SIG-M5 treated with dmso at 0.1 percent for 504 hours (cell line): ENCODE measurements around the gene TTLL10.

ENCODE experiments used
- DNase-seq: peaks from one replicate; lab custom pipeline; 2025; ENCODE audit not compliant: unreplicated experiment; lab: John Stamatoyannopoulos, UW

TTLL10 gene

DNA sequence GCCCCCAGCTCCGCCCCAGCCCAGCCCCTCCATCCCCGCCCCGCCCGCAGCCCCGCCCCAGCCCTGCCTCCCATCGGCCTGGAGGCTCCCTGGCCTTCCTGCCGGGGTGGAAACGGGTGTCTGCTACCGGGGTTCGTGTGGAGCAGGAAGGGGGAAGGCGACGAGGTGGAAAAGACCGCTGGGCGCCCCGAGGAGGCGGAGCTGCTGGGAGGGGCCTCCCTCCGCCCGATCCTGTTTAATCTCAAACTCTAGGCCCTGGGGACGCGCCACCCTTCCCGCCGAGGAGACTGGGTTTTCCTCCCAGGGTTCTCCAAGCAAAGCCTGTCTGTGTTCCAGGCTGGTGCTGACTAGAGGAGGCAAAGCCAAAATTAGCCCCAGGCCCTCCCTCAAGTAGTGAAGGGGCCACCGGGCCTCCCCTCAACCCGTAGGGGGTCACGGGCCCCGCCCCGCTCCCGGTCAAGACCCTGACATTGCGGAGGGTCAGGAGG lies 16.2 kb upstream of the TTLL10 start:
- DNase-seq, result peak; percentile 65

DNA sequence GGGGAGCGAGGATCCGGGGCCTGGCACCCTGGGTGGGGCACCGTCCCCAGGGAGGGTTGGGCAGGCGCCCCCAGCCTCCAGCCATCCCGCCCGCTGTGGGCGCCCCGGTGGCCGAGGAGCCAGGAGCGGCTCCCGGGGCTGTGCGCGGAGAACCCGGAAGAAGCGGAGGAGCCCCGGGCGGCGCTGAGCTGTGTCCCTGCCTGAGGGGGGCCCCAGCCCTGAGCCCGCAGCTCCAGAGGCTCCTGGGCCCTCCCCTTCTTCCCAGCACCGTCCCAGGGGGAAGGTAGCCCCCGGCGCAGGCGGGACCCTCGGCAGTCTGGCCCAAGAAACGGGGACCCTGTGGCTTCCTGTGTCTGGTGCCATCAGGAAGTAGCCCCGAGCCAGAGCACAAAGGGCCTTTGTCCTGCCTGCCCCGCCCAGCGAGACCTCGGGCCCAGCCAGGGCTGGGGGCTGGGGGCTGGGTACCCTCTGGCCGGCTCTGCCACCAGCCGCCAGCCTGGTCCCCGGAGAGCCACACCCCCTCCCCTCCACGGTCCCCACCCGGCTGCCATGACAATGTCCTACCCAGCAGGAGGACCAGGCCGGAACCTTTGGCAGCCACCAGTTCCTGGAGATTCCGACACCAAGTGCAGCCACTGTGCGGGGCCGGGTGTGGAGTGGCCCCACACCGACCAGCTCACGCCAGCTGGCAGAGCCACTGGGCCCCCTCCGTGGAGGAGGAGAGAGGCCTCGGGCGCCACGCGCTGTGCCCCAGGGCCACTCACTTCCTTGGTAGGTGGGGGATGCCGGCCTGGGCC lies 15.6 kb upstream of the TTLL10 start:
- no peak for DNase-seq

DNA sequence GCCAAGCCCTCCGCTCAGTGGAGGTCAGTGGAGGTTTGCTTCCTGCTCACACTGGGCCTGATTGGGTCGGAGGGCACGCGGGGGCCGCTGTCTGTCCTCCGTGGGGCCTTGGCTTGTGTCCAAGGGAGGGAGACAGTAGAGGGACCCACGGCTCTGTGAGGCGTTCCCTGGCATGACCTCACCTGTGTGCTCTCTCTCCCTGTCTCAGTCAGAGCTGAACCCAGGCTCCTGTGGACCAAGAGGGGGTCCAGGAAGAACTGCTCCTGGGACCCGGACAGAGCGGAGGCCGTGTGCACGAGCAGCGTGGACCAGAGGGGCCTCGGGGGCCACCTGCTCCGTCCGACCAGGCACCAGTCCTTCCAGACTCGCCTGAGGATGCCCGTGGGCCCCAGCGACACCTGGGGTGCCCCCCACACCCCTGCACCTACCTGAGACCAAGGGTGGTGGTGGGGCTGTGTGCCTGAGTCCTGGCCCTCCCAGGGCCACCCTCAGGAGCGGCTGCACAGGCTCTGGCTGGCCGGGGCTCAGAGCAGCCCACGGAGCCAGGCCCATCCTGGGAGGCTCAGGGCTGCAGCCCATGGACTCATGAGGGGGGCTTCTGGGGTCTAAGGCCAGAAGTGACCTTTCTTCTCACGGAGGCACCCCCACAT lies 13.3 kb upstream of the TTLL10 start:
- no peak for DNase-seq

DNA sequence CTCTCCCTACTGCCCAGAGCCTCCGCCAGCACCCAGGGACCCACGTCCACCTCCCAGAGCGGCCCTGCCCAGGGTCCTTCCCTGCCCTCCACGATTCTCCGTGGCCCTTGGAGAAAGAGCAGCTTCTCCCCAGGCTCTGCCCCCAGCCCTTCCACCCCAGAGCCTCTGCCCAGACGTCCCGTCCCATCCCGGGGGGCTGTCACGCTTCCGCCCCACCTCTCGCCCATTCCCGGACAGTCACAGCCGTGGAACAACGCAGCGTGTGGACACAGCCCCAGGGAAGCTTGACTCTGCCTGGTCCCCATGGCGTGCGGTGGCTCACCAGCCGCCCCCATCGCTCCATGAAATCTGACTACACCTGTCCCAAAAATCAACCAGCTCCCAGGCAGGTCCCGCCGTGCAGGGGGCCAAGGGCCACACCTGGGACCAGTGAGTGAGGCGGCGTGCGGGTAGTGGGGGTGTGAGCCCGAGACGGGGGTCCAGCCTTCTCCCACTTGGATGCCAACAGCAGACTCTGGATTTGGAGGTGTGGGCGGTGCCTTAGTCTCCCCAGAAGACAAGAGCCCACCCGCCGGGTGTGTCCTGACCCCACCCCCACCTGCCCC lies 12.5 kb upstream of the TTLL10 start:
- DNase-seq, result no peak

DNA sequence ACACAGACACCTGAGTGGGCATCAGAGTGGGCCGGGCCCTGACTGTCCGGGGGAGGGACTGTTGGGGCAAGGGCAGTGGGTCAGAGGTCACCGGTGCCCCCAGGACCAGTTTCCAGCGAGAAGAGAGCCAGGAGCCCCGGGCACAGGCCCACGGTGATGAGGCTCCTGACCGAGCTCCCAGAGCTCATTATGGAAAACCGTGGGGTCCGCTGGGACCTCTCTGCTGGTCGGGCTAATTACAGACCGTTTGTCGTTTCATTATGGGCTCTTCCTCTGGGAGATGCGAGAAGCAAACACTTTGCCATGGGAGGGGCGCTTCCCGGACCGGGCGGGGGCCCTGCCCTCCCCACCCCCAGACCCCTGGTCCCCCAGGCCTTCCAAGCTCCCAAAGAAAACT lies 12.0 kb upstream of the TTLL10 start:
- no peak for DNase-seq

DNA sequence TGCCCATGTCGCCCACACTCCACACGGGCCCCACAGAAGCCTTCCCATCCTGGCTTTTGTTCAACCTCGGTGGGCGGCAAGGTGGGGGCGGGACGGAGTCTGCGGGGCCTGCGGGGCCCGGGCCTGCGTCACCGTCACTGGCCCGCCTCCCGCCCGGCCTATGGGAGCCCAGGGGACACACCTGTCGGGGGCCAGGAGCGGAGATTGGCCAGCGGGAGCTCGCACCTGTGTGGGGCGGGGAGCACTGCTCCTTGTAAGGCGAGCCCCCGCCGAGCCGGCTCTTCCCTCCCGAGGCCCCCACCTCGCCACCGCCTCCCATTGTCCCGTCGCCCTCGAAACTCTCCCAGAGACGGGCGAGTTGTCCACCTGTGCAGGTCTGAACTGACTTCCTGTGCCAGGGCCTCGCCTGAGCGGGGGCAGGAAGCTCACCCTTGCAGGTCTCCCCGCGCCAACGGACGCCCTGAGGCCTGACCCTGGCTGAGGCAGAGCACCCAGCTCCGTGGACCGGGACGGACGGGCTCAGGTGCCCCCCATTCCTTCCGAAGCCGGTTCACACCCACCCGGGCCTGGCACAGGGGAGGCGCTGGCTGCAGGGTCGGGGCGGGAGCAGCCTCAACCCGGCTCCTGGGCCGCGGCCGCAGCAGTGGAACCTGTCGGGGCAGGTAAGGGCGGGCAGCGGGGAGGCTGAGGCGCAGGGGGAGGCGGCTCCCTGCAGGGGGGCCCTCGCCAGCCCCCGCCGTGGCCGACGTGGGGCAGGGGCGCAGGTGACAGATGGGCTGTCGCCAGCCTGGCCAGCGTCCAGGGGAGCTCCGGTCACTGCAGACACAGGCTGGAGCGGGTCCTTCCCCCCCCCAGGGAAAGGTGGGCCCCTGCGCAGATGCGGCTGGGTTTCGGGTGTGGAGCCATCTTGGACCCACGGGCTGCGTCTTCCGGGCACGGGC lies 10.8 kb upstream of the TTLL10 start:
- no peak for DNase-seq

DNA sequence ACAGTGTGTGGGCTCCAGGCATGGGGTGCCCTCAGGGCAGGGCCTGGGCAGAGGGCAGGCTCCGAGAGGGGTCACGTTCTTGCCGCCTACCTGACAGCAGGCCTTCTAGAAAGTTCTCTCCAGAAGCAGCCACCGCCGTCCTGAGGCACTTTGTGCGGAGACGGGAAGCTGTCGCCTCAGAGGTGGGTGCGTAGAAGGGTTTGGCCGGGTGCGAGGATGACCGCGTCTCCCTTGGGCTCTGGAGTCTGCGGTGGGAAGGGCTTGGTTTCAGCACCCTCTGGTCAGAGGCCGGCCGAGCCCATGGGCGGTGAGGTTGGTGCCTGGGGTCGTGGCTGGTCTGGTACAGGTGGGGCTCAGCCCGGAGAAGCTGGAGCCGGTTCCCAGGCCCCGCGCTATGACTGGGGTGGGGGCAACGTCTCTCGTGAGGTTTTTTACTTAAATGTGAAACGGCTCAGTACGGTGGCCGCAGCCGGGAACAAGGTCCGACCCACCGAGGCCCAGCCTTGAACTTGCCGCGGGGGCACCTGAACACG lies 10.1 kb upstream of the TTLL10 start:
- no peak for DNase-seq

DNA sequence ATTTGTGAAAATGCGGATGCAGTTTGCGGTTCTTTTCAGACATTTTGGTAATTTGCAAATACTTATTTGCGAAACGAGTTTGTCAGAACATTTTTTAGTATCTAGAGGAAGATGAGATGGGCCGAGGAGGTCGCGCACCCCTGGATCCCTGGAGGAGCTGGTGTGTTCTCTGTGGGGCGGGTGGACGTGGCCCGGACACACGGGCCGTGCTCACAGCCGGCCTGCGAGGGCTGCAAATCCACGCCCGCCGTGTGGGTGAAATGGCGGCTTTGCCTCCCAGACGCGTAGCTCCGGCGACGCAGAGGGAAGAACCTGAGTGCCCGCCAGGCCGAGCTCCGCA lies 9.3 kb upstream of the TTLL10 start:
- no peak for DNase-seq

DNA sequence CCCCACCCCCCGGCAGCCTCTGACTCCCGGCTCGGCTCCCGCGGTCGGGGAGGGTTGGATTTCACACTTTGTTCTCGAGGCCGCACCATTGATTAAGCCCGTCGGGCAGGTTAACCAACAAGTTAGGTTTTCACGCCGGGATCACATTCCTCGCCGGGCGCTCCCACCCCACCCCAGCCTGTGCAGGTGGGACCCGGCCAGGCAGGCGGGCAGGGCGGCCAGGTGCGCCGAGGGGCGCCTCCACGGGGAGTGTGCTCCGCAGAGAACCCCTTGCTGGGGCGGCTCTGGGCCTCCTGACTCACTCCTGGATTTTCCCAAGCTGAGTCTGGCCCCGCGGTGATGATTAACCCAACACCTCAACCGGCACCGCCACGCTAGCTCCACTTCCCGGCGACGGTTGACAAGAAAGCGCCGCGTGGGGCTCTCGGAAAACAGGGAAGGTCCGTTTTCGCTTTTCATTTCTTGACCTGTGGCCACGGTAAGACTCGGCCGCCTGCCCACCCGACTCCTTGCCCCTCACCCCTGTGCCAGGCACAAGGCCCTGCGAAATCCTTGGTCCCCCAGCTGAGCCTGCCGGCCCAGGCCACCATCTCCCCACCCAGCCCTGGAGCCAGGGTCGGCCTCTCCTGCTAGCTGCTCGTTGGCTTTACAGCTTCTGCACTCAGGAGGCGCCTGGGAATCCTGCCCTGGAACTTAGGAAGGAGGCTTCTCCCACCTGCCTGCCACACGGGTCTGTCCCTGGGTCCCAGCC lies 8.8 kb upstream of the TTLL10 start:
- DNase-seq, result no peak

DNA sequence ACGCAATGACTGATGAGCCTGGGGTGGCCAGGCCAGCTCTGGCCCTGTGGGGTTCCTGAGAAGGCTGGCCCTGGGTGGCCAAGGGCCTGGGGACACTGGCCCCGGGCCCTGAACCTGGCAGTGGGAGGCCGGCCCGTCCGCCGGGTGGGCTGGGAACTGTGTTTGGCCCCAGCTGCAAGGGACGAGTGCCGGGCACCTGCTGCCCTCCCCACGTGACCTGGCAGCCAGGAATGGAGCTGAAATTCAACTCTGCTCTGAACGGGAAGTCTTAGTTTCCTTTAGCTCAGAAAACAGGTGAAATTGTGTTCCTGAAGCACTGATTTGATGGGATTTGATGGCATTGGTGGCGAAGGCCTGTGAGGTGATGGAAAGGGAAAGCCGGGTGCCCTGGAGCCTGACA lies 8.2 kb upstream of the TTLL10 start:
- DNase-seq, result no peak

DNA sequence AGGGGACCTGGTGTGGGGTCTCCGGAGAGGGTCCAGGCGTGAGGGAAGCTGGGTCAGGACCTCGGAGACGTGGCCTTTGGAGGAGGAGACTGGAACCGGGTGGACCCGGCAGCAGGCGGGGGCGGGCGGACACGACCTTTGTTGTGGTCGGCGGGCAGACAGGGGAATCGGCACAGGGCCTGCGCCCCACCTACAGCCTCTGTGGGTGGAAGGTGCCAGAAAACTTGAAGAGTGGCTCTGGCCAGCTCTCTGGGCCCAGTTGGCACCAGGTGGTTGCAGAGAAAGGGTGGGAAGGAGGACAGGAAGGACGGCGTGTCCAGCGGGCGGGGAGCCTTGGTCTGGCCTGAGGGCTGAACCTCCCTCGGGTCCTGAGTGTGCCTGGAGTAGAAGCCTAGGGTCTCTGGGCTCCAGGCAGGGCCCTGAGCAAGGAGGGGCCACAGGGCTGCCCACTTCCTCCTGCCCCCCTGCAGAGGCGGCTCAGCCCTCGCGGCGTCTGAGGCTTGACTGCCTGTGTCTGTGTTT lies 7.7 kb upstream of the TTLL10 start:
- no peak for DNase-seq

DNA sequence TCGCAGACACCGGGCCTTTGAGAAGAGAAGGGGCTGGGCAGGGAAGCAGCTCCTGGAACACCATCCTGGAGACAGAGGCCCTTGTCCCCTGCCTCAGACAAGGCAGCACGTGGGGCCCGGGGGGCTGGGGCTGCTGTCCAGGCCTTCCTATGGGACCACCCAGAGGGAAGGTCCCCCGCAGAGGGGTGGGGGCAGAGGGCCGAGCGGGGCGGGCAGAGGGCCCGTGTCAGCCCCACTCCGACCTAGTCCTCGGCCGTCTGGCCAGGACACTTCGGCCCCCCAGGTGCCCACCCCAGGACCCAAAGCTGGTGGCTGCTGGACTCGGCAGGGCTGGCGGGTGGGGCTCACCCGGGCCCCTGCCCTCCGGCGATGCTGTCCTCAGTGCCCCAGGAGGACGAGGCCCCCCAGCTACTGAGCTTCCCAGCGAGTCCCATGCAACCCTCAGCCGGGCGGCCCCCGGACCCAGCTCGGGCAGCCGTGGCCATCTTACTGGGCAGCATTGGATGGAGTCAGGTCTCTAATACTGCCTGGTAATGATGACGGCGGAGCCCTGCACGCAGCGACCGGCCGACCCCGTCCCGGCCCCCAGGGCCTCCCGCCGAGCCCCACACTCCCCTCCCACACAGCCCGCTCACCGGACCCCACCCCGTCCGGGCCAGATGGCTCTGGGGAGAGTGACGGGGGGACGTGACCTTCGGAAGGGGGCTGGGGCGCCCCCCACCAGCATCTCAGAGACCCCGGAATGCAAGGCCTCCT lies 6.9 kb upstream of the TTLL10 start:
- DNase-seq, result no peak

DNA sequence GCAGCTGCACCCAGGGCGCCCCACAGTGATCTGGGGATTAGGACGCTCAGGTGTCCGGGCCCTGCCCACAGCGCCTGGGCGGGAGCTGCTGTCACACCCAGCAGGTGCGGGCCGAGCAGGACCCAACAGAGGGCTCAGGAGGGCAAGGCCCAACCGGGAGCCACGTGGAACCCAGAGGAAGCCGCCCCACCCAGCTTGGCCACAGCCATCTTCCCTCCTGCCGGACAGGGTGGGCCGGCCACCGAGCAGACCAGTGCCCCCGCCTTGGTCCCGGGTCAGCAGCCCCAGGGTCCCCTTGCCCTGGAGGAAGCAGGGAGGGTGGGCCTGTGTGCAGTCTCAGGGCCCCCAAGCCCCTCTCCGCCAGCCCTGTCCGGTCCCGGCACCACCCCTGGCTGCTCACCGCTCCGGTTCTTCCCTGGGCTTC lies 6.3 kb upstream of the TTLL10 start:
- no peak for DNase-seq

DNA sequence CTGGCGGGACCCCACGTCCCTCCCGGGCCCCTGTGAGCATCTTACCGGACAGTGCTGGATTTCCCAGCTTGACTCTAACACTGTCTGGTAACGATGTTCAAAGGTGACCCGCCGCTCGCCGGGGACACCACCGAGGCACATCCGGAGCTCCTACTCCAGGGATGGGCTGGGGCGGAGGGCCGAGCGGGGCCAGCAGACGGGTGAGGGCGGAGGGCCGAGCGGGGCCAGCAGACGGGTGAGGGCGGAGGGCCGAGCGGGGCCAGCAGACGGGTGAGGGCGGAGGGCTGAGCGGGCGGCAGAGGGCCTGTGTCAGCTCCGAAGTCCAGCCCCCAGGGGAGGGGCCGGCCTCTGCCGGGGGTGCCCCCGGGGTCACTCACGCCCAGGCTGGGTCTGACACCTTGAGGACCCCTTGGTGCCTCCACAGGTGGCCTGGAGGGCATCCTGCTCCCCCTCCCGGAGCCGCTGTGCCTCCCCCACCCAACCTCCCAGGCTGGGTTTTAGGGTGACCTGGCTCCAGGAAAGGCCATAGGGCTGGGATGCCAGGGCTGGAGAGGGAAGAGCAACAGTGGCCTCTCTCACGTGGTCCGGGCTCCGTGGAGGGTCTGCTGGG lies 5.7 kb upstream of the TTLL10 start:
- no peak for DNase-seq

DNA sequence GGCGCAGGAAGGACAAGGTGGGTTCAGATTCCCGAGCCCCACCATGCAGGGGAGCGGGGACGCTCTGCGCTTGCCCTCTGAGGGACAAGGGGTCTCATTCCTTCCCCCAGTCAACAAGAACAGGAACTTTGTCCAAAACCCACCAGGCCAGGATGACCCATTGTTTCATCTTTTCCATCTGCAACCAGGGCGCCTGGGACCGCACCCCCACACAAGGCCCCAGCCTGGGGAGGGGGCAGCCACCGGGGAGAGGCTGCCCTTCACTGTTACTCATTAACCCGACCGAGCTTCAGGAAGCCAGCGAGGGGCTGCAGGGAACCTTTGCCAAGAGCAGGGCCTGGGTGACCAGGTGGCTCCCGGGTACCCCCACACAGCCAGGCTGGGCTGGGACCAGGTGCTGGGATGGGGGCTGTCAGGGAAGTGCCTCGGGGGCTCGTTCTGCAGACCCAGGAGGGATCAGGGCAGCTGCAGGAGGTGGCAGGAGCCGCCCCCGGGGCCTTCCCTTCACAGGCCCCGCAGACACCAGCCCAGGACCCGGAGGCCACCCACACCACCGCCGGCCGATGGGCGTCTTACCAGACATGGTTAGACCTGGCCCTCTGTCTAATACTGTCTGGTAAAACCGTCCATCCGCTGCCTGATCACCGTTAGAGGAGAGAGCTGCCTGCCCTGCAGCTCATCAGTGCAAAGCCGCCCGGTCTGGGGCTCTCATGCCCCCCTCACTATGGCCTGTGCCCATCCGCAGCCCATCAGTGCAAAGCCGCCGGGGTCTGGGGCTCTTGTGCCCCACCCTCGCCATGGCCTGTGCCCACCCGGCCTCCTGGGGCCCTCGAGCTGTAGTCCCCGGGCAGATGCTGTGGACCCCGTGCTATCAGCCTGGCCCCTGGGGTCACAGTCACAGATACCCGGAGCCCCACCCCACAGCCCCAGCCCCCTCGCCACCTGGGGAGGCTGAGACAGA lies 4.9 kb upstream of the TTLL10 start:
- DNase-seq, result no peak

DNA sequence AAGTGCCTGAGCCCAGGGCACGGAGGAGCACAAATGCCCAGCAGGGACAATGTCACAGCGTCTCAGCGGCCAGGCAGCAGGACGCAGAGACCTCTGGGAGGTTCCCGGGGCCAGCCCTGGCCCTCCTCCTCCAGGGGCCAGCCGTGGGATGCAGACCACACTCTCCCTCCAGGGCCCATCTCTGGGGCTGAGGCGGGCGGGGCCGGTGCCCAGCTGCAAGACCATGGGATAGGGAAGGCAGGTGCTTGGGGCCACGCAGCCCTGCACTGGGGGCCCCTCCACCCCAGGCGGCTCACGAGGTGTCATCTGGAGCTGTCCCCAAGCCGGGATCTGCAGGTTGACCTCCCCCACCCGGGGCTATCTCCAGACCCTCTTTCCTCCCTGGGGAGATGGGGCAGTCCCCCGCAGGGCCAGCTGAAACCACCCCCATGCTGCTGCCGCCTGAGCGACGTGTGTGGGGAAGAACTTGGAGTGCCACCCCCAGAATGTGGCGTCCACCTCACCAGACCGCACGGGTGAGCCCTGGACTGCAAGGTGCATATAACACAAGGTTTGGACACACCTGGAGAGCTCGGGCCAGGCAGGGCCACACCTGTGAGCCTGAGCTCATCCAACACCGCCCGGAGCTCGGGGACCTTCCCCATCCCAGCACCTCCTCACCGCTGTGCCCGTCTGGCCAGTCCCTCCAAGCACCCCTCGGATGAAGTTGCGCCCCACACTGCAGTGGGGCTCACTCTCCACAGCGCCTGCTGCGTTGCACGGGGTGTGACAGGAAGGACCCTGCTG lies 4.1 kb upstream of the TTLL10 start:
- DNase-seq, result no peak
